GM21723 (cell line): ENCODE measurements around the gene PELI2.

ENCODE experiments used
- ATAC-seq: cut with Tn5 transposase; IDR thresholded peaks from one replicate; pipeline ENCODE4 v1.9.1; 2021; ENCODE audit warnings: mild to moderate bottlenecking, moderate library complexity; ENCODE audit not compliant: unreplicated experiment

PELI2 gene

DNA sequence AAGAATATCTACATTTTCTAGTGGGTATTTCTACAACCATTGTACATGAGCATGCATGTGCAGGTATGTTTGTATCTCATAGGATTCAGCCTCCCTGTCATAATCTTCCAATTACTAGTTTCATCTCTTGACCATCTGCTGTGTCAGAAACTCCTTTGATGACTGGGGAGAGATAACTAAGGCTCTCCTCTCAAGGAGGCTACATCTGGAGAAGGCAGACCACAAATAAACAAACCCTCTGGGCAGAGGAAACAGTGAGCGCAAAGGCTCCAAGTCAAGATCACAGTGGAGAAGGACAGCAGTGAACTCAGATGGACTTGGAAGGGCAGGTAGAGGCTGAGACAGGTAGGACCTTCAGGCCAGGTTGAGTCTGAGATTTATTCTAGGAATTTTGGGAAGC lies 166.4 kb downstream of the PELI2 start:
- ATAC-seq, result no peak

GRCh38 chr14:56289155-56289554 lies 170.9 kb downstream of the PELI2 start:
- ATAC-seq, result no peak

DNA sequence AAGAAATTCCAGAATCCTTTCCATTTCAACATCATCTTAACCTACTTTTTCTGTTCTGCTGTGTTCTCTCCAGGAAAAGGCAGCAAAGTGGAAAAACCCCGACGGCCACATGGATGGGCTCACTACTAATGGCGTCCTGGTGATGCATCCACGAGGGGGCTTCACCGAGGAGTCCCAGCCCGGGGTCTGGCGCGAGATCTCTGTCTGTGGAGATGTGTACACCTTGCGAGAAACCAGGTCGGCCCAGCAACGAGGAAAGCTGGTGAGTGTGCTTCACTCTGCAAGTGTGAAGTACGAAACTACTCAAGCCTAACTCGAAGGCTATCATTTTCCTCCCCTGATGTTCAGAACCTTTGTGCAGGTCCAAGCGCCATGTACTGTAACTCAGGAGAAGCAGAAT lies 172.0 kb downstream of the PELI2 start:
- no peak for ATAC-seq

DNA sequence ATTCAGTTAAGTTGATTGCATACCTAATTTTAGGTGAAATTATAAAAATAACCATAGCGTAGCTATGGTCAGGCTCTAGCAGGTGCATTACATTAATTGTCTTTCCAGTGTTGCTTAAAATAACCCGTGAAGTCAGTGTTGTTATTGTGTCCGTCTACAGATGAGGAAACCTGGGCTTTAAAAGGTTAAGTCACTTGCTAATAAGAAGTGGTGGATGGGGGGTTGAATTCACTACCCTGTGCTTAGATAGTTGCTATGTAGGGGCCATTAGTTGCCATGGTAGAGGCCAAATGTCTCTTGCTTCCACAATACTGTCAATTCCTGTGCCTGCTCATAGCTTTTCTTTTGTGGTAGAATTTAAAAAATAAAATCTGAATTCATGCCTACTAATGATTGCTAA lies 174.8 kb downstream of the PELI2 start:
- ATAC-seq, result no peak

DNA sequence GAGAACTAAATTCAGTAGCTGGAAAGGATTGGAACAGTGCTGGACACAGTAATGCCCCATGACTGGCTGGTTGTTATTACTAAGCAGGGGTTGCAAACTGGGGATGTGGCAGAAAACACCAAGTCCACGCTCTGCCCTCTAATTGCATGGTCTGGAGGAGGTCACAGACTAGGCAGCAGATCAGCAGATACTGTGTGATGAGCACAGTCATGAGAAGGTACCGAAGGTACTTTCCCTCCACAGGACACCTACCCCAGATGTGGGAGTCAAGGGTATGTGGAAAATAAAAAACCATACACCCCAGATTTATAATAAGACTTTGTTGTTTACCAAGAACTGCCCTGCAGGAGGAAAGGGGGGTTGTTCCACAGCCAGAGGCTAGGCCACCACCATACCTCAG lies 175.3 kb downstream of the PELI2 start:
- no peak for ATAC-seq

DNA sequence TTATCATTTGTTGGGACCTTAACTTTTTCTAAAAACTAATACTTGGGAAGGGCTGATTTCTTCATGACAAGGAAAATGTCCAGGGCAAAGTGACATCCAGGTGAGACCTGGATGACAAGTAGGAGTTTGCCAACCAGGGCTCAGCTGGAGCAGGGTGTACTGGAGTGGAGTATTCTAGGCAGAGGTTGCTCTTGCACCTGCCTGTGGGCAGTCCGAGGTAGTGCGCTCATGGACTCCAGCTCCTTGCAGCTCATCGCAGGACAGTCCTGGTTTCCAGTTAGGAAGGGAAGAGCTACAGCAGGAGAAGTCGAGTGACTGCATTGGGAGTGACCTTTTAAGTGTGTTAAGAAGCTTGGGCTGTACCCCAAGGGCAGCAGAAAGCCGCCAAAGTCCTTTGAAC lies 175.9 kb downstream of the PELI2 start:
- ATAC-seq, result no peak

GRCh38 chr14:56295743-56296142 lies 177.5 kb downstream of the PELI2 start:
- no peak for ATAC-seq

- ATAC-seq, result no peak
These were observed 179.2 kb downstream of the PELI2 start for GRCh38 chr14:56297449-56297848.

- ATAC-seq, result no peak
These were observed 181.2 kb downstream of the PELI2 start for GRCh38 chr14:56299306-56299984.

DNA sequence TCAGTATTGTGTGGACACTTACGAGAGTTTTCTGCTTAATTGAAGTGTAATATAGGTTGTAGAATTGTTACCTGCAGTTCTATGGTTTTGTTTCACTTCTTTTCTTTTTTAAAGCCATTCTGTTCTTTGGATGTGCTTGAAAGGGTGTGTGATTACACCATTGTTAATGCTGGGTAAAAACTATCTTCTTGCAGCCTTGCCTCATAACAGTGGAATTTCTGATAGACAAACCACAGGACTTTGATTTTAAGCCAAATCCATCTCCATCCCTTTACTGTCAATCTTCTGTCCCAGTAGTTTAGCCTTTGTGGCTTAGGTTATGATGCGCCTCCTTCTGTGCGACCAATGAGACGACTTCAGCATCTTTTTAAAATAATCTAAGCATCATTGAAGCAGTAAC lies 182.3 kb downstream of the PELI2 start:
- ATAC-seq, result no peak

DNA sequence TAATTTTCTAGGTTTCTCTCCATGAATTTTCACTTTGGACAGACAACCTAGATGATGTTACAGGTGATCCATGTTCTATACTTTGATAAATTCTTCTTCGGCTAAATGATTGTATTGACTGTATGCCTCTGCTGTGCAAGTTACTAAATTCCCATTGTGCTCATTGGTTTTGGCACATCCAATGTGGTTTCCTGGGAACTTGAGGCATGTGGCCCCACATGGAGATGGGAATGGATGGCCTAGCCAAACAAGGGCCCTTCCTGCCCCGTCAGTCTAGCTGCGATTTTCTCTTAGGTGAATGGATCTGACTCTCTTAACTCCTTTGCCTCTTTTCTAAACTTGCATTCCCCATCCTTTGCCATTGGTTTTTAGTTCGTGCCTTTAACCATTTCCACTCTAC lies 186.2 kb downstream of the PELI2 start:
- no peak for ATAC-seq

GRCh38 chr14:56309198-56309597 lies 191.0 kb downstream of the PELI2 start:
- no peak for ATAC-seq

DNA sequence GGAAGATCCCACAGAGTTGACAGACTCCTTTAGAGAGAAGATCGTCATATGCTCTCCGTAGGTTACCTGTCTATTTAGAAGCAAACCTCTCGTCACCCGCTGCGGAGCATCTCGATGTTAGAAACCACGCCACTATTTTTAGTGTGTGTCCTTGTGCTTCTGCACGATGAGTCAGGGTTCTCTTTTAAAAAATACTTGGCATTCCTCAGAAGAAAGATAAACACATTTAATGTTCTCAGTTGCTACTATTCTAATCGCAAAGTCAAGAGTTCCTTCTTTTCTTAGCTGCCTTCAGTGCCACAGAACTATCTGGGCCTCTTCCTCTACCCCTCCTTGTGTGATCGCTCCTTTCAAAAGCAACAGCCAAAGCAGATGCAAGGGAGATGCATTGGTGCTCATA lies 192.4 kb downstream of the PELI2 start:
- no peak for ATAC-seq

GRCh38 chr14:56313789-56314188 lies 195.6 kb downstream of the PELI2 start:
- no peak for ATAC-seq

DNA sequence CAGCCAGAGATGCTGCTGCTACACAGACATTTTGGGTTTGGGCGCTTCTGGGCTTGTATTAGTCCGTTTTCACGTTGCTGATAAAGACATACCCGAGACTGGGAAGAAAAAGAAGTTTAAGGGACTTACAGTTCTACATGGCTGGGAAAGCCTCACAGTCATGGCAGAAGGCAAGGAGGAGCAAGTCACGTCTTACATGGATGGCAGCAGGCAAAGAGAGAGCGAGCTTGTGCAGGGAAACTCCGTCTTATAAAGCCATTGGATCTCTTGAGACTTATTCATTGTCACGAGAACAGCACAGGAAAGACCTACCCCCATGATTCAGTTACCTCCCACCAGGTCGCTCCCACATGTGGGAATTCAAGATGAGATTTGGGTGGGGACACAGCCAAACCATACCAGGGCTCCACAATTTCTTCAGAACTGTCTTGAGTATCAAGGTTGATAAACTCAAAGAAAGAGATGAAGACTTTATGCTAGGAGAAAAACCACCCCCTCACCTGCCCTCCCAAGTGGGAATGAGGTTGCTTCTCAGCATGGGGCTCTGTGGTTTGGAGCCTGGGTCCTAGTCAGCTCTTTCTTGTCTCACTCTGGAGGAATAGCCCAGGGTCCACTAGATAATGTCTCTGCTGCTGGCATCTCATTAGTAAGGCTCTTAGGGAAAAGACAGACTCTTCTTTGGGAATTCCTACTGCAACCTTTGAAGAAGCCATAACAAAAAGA lies 200.3 kb downstream of the PELI2 start:
- ATAC-seq, result no peak

- no peak for ATAC-seq
These were observed 203.7 kb downstream of the PELI2 start for GRCh38 chr14:56321861-56322260.

GRCh38 chr14:56322531-56322930 lies 204.3 kb downstream of the PELI2 start:
- no peak for ATAC-seq

DNA sequence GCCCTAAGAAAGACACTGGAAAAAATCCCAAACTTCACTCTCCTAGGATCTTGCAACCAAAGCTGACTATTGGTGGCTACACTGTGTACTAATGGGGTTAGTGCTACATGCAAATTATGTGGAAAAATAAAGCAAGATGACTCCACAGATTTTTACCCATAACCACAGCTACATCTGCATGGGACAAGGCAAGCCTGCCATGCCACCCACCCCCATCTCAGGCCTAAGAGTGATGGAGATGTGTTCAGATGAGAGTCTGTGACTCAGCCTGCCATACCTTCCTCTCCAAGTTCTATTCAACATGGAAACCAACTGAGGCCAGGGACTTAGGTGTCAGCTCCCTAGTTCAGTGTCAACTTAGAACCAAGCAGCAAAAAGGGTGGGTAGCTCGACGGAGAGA lies 206.2 kb downstream of the PELI2 start:
- ATAC-seq, result no peak

GRCh38 chr14:56324856-56325699 lies 206.9 kb downstream of the PELI2 start:
- ATAC-seq, result no peak

DNA sequence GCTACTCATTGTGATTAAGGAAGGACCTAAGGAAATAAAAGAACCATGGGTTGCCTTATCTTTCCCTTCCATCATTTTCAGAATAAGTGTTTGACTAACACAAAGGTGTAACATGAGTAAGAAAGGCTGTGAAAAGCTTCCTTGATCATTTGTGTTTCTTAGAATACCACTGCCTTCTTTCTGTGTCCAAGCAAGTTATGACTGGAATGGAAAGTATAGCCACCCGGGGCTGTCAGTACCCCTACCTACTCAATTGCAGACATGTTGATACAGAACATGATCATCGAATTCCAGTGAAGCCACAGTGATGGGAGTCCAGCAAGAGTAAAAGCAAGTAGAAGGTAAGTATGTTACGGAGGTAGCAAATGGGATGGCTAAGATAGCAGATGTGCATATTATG lies 209.8 kb downstream of the PELI2 start:
- ATAC-seq, result no peak

DNA sequence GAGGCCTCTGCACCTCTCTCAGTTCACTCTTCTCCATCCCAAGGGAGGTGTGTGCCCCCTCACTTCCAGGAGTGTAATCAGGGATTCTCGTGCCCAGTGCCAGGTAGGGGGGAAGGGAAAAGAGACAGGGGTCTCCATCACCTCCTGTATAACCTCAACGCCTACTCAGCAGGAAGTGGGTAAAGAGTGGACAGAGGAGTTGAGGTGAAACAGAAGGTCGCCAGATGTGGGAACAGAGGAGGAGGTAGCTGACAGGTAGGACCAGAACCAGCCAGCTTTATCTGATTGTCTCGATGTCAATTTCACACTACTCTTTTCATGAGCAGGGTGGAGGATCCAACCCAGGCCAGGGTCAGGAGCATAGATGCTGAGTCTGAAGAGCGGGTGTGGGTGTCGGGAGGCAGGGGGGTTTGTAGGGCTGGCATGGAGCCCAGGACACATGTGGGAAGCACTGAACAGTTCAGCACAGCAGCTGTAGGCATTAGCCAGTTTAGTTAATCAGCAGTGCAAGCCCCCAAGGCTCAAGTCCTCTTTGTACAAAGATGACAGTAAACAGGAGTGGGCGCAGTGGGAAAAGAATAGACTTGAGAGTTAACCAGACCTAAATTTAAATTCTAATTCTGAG lies 213.5 kb downstream of the PELI2 start:
- no peak for ATAC-seq
